Measurements from ENCODE around the gene BMPER. TPM values are rescaled to one million over a fixed set of nuclear protein-coding genes. Genes with fewer than 3 reads are reported as not detected.

The BMPER gene
- total RNA-seq, 1 donor from 2014 or later = 1.9 TPM

- intact Hi-C loops (cut with DNase I) = no loop called here
- DNase-seq (ENCODE audit: low spot score) = no peak
Measured at GRCh38 chr7:34044306-34044643, 138.9 kb downstream of the BMPER start.

- intact Hi-C loops (cut with DNase I) = no loop called here
- DNase-seq (ENCODE audit: low spot score) = no peak
Measured at GRCh38 chr7:34044734-34045353, 139.5 kb downstream of the BMPER start.

DNA sequence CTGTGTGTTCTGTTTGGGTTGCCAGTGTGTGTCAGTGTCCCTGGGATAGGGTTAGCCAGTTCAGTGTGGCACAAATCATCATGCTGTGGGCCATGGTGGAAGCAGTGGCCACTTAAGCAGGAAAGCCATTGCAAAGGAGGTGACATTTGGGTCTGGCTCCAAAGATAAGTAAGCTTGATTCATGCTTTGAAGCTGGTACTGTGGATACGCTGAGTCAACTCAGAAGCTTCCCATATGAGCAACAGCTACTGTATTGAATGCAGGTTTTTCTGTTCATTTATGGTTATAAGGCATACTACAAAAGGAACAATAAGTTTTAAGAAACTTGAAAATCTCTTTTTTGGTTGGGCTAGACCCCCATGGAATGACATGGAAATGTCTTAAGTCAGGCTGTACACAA is 143.1 kb downstream of the BMPER start:
- DNase-seq (ENCODE audit: low spot score) = no peak
- intact Hi-C loops (cut with DNase I) = no loop called here

DNA sequence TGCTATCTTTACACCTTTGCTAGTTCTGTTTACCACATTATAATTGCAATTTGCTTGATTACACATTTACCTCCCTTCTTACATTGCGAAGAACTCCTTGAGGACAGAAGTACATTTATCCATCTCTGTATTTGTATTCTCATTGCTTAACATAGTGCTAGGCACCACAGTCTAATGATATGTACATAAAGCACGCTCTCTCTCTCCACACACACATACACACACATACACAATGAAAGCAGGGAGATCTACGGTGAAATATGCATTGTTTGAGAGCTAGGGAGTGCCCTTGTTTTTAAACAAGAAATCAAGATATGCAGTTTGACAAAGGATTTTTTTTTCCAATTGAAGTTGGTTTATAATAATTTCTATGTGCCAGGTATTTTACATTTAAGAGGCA is 148.7 kb downstream of the BMPER start:
- no peak for DNase-seq (ENCODE audit: low spot score)
- intact Hi-C loops (cut with DNase I) = no loop called here

DNA sequence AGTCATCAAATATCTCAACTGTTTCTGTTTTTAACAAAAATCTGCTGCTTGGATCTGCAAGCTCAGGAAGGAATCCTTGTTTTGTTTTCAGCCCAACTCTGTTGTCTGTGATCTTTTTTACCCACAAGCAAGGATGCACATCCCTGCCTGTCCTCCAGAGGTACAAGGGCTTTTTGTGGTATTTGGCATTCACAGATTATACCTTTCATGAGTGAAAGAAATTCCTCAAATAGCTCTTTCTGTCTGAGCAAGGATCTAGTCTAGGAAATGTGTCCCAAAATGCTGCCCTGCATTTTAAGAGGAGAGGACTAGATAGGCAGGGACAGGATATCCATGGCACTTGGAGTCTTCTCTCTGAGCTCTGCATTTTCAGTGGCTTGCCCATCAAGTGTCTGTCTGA is 151.8 kb downstream of the BMPER start:
- no peak for DNase-seq (ENCODE audit: low spot score)
- intact Hi-C loops (cut with DNase I) = no loop called here

DNA sequence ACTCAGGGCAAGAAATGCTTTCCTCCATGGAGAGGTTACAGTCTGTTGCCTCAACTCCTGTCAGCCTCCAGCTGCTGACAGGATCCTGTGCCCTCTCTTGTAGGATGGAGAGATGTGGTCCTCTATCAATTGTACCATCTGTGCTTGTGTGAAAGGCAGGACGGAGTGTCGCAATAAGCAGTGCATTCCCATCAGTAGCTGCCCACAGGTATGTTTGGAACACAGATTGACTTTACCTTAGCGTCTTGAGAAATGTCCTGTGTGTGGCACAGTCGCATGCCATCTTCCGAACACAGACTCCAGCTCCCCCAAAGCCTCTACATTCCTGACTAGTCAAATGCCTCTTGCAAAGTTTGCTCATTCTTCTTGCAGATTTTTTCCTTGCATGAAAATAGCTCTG is 152.6 kb downstream of the BMPER start:
- intact Hi-C loops (cut with DNase I) = no loop called here
- no peak for DNase-seq (ENCODE audit: low spot score)

DNA sequence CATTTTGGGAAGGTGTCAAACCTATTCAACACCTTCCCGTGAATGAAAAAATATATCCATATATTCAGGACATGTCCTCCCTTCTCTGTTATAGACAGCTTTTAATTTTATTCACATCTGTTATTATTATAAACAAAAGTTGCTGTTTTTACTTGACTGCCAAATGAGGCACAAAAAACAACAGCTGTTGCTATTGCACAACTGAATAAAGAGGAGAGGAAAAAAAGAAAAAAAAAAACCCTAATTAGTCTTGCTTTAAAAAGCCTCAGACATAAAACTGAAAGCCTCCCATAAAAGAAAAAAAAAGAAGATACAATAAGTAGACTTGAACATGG is 153.4 kb downstream of the BMPER start:
- no peak for DNase-seq (ENCODE audit: low spot score)
- intact Hi-C loops (cut with DNase I) = no loop called here

- intact Hi-C loops (cut with DNase I) = no loop called here
Measured at GRCh38 chr7:34059136-34059828, 153.9 kb downstream of the BMPER start.

GRCh38 chr7:34060196-34060947 is 155.0 kb downstream of the BMPER start:
- no peak for DNase-seq (ENCODE audit: low spot score)
- intact Hi-C loops (cut with DNase I) = no loop called here

More at GRCh38 chr7:34059136-34059828, 153.9 kb downstream of the BMPER start:
- DNase-seq (ENCODE audit: low spot score) = no peak

DNA sequence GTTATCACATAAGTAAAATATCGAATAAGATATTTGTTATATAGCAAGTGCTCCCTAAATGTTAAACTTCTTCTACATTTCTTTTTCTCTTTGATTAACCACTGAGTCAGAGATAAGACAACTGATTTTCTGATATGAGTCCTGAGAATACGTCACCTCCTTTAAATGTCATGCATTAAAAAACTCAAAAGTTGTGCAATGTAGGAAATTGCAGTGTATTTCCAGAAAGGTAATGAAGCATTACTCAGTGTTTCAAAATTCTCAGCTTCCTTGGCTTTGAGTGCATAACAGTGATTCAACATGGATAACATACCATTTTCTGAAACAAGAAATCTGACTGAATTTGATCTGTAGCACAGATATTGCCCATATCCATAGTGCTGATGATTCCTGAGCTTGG is 155.8 kb downstream of the BMPER start:
- intact Hi-C loops (cut with DNase I) = no loop called here

DNA sequence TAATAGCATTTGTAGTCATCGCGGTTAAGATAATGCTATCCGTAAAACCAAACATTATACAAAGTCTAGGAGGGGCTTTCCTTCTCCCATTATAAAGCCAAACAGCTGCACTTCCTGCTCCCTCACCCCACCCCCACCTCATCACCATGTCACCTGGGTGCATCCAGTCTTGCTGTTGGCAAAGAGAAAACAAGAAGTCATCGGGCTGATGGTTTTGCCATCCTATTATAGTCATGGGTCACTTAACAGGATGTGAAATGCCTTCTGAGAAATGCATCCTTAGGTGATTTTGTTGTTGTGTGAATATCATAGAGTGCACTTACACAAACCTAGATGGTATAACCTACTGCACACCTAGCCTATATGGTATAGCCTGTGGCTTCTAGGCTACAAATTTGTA is 157.0 kb downstream of the BMPER start:
- no peak for DNase-seq (ENCODE audit: low spot score)
- intact Hi-C loops (cut with DNase I) = no loop called here

More for the DNA sequence above, 155.8 kb downstream of the BMPER start:
- DNase-seq (ENCODE audit: low spot score) = no peak

DNA sequence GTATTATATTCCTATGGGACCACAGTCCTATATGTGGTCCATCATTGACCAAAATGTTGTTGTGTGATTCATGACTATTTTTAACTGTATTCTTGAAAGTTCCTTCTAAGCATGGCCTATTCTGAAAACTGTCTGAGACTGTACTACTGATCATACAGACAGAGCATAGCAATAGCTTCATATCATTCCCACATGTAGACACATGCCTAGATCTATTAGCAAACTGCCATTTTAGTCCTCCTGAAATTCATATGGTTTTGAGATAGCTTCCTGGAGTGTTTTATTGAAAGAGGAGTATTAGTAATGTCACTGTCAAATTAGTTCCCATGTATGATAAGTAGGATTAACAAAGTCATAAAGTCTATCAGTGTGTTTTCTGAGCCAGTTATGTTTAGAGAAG is 157.5 kb downstream of the BMPER start:
- intact Hi-C loops (cut with DNase I) = no loop called here

DNA sequence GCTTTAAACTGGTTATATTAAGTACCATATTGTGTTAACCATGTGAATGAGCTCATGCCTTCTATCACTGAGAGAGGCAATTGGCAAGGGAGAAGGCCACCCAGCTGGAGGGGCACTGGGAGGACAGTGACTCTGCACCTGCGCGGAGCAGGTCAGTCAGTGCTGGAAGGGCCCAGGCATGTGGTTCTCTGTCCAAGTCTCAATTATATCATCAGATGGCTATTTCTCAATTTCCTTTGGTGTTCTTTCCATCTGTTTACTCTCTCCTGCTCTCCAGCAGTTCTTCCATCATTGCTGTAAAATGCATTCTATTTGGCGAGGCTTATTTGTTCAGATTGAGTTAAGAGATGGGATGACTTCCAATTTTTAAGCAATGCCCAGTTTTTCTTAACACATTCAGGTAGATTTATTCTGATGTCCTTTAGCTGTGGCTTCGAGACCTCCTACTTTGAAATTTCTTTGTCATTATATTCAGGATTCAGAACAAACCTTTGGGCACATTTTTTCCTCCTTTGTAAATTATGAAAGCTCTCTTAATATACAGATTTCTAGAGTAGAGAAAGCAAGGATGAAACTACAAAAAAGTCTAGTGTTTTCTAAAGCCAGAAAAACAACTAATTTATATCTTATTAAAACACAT is 159.3 kb downstream of the BMPER start:
- intact Hi-C loops (cut with DNase I) = no loop called here
- no peak for DNase-seq (ENCODE audit: low spot score)

More for the DNA sequence above, 157.5 kb downstream of the BMPER start:
- DNase-seq (ENCODE audit: low spot score) = no peak

- intact Hi-C loops (cut with DNase I) = no loop called here
- DNase-seq (ENCODE audit: low spot score) = no peak
Measured at GRCh38 chr7:34066411-34066810, 161.1 kb downstream of the BMPER start.

DNA sequence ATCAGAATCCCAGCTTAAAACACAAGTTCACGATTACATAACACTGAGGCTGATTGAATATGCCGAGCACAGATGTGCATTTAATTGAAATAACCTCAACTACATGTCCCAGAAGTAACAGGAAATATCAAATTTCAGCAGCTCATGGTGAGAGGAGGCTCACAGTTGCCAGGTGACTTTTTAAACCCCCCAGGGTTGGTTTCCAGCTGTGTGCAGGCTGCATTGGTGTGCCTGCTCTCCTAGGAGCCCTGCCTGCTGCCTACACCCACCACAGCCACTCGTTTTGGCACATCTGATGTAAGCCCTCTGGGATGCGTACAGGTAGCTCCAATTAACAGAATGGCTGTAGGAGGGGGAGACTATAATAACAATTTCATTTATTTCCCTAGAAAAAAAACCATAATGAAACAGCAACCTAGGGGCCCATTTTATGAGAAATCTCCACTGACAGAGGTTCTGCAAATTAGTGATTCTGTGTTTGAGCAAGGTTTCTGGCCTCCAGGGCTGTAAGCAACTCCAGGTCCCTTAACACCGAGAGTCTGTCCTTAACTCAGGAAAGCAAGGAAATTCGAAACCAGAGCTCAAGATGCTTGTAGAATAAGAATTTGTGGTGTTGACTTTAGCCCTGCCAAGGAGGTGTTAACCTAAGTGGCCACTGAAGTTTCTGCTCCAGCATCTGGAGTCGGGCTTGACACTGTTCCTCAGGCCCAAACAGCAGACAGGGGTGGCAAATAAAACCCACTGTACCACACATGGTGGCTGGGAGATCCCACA is 161.9 kb downstream of the BMPER start:
- DNase-seq (ENCODE audit: low spot score) = no peak

GRCh38 chr7:34069676-34070075 is 164.3 kb downstream of the BMPER start:
- intact Hi-C loops (cut with DNase I) = no loop called here
- no peak for DNase-seq (ENCODE audit: low spot score)

More for the DNA sequence above, 161.9 kb downstream of the BMPER start:
- intact Hi-C loops (cut with DNase I) = no loop called here

GRCh38 chr7:34070511-34071323 is 165.4 kb downstream of the BMPER start:
- no peak for DNase-seq (ENCODE audit: low spot score)
- intact Hi-C loops (cut with DNase I) = no loop called here

- intact Hi-C loops (cut with DNase I) = no loop called here
- DNase-seq (ENCODE audit: low spot score) = no peak
Measured at GRCh38 chr7:34073676-34074075, 168.3 kb downstream of the BMPER start.

DNA sequence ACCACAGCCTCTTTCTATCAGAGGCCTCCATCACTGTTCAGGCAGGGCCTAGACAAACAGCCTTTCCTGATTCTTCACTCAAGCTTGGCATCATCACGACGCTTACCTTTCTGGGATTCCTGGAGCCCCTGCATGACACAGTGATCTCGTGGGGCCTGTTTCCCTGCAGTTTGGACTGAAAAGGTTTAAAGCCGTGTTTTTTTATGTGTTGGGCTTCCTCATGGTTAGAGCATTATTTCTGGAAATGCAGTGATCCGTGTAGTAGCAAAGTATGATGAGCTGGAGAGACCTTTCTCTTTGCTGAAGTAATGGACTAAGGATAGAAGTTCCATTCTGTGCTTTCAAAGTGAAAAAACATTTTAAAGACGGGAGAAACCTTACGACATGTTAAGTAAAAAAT is 169.1 kb downstream of the BMPER start:
- DNase-seq (ENCODE audit: low spot score) = no peak
- intact Hi-C loops (cut with DNase I) = no loop called here

Measured in cardiac septum (tissue), 1 donor.